OCI-LY1 (cell line): Measurements from ENCODE around the gene IMMT.

ENCODE experiments used
- H2AFZ ChIP-seq: fragments of 200-600 bp; sonication (generic), shearing (Covaris generic); 2 replicates; pipeline ENCODE4 v1.6.0; 2014; ENCODE audit warnings: antibody characterized with exemption, mild to moderate bottlenecking, low read length
- H3F3A ChIP-seq: fragments of 200-600 bp; sonication (generic), shearing (Covaris generic); 2 replicates; pipeline ENCODE4 v1.6.0; 2014; ENCODE audit warnings: mild to moderate bottlenecking, antibody characterized with exemption, low read length, moderate library complexity; ENCODE audit not compliant: insufficient read depth
- H3K27ac ChIP-seq: fragments of 200-600 bp; sonication (generic); 2 replicates; pipeline ENCODE4 v1.5.1; 2014; ENCODE audit warnings: low read length, mixed run types, mild to moderate bottlenecking, low read depth; ENCODE audit not compliant: poor library complexity, severe bottlenecking
- H3K27me3 ChIP-seq: fragments of 200-600 bp; sonication (generic); 2 replicates; pipeline ENCODE4 v1.6.0; 2014; ENCODE audit warnings: antibody characterized with exemption, mild to moderate bottlenecking, low read length, moderate library complexity; ENCODE audit not compliant: insufficient read depth
- H3K36me3 ChIP-seq: fragments of 200-600 bp; sonication (generic); 2 replicates; pipeline ENCODE4 v1.6.1; 2014; ENCODE audit warnings: mild to moderate bottlenecking, antibody characterized with exemption, low read length, moderate library complexity, mixed read lengths; ENCODE audit not compliant: insufficient read depth
- H3K4me1 ChIP-seq: fragments of 200-600 bp; sonication (generic); 2 replicates; pipeline ENCODE4 v1.5.1; 2014; ENCODE audit warnings: mild to moderate bottlenecking, low read length, moderate library complexity; ENCODE audit not compliant: insufficient read depth, severe bottlenecking
- H3K4me2 ChIP-seq: fragments of 200-600 bp; sonication (generic), shearing (Covaris generic); 2 replicates; pipeline ENCODE4 v1.6.1; 2014; ENCODE audit warnings: low read length
- H3K4me3 ChIP-seq: fragments of 200-600 bp; sonication (generic); 2 replicates; pipeline ENCODE4 v1.5.1; 2014; ENCODE audit warnings: low read length, low read depth, mild to moderate bottlenecking, mixed read lengths; ENCODE audit not compliant: poor library complexity, severe bottlenecking
- H3K79me2 ChIP-seq: fragments of 200-600 bp; shearing (Covaris generic); 2 replicates; pipeline ENCODE4 v1.6.1; 2016; ENCODE audit warnings: mixed run types, low read length, mixed read lengths; ENCODE audit not compliant: insufficient read depth
- H3K9ac ChIP-seq: fragments of 200-600 bp; sonication (generic), shearing (Covaris generic); 2 replicates; pipeline ENCODE4 v1.6.1; 2014; ENCODE audit warnings: mild to moderate bottlenecking, low read length, mixed read lengths
- H3K9me2 ChIP-seq: fragments of 200-600 bp; sonication (generic), shearing (Covaris generic); 2 replicates; pipeline ENCODE4 v1.6.1; 2014; ENCODE audit warnings: low read depth, mild to moderate bottlenecking, low read length, mixed read lengths
- H3K9me3 ChIP-seq: fragments of 200-600 bp; shearing (Covaris generic); 2 replicates; pipeline ENCODE4 v1.6.1; 2014; ENCODE audit warnings: low read length, mixed read lengths
- H4K20me1 ChIP-seq: fragments of 200-600 bp; sonication (generic), shearing (Covaris generic); 2 replicates; pipeline ENCODE4 v1.6.0; 2016; ENCODE audit warnings: mild to moderate bottlenecking, low read length; ENCODE audit not compliant: insufficient read depth
- CTCF ChIP-seq: fragments of 200-600 bp; sonication (generic), shearing (Covaris generic); IDR thresholded peaks from 2 replicates; pipeline ENCODE4 v1.5.1; 2017; ENCODE audit warnings: mild to moderate bottlenecking, antibody characterized with exemption, low read length, moderate library complexity, mixed read lengths
- EZH2 ChIP-seq: fragments of 200-600 bp; sonication (generic), shearing (Covaris generic); IDR thresholded peaks from 2 replicates; pipeline ENCODE4 v1.8.0; 2017; ENCODE audit warnings: borderline replicate concordance, mixed run types, mild to moderate bottlenecking, antibody characterized with exemption, low read length, moderate library complexity, mixed read lengths

Gene IMMT

GRCh38 chr2:86170449-86170848, 24.8 kb downstream of the IMMT start:
- Histone ChIP-seq H3F3A (no peaks in the 10 kb centered on the region), H3K4me2 (no peak overlapping the region)
- TF ChIP-seq CTCF (no peak), EZH2 (no peak)

GRCh38 chr2:86160156-86160952, 34.9 kb downstream of the IMMT start:
- no peak overlapping the region for H3K4me2 ChIP-seq
- no peaks in the 10 kb centered on the region for H3K4me1 ChIP-seq
- peaks cover 93% of the 10 kb centered on the region for H3K36me3 ChIP-seq
- no peaks in the 10 kb centered on the region for H3K9me2 ChIP-seq
- no peaks in the 10 kb centered on the region for H3K27me3 ChIP-seq
- H3K9me3 ChIP-seq: no peaks in the 10 kb centered on the region
- no peak overlapping the region for H3K27ac ChIP-seq
- no peak overlapping the region for H2AFZ ChIP-seq
- TF ChIP-seq CTCF (no peak), EZH2 (no peak)
- no peaks in the 10 kb centered on the region for H3K79me2 ChIP-seq
- H3K4me3 ChIP-seq: no peak overlapping the region
- H3K9ac ChIP-seq: no peak overlapping the region
- H3F3A ChIP-seq: no peaks in the 10 kb centered on the region
- H4K20me1 ChIP-seq: no peaks in the 10 kb centered on the region

More at GRCh38 chr2:86170449-86170848, 24.8 kb downstream of the IMMT start:
- no peak overlapping the region for H3K27ac ChIP-seq
- no peak overlapping the region for H2AFZ ChIP-seq
- H3K9ac ChIP-seq: no peak overlapping the region
- H3K79me2 ChIP-seq: no peaks in the 10 kb centered on the region
- no peaks in the 10 kb centered on the region for H3K4me1 ChIP-seq
- no peaks in the 10 kb centered on the region for H3K9me3 ChIP-seq
- H4K20me1 ChIP-seq: no peaks in the 10 kb centered on the region
- H3K4me3 ChIP-seq: no peak overlapping the region
- H3K27me3 ChIP-seq: no peaks in the 10 kb centered on the region
- H3K36me3 ChIP-seq: peaks cover 87% of the 10 kb centered on the region
- no peaks in the 10 kb centered on the region for H3K9me2 ChIP-seq

- no peaks in the 10 kb centered on the region for H3K27me3 ChIP-seq
- H3K36me3 ChIP-seq: peaks cover 89% of the 10 kb centered on the region
- no peak overlapping the region for H3K4me2 ChIP-seq
Observed at GRCh38 chr2:86158286-86158685, 37.0 kb downstream of the IMMT start.

More at GRCh38 chr2:86158286-86158685, 37.0 kb downstream of the IMMT start:
- Histone ChIP-seq H3K9ac (no peak overlapping the region), H3K4me3 (no peak overlapping the region), H3K4me1 (no peaks in the 10 kb centered on the region), H3K27ac (no peak overlapping the region), H3K9me2 (no peaks in the 10 kb centered on the region), H3K79me2 (no peaks in the 10 kb centered on the region), H2AFZ (no peak overlapping the region), H3F3A (no peaks in the 10 kb centered on the region), H3K9me3 (no peaks in the 10 kb centered on the region), H4K20me1 (no peaks in the 10 kb centered on the region)
- TF ChIP-seq CTCF (no peak), EZH2 (no peak)
